ENCODE measurements around the gene RAD51B. TPM values are rescaled to one million over a fixed set of nuclear protein-coding genes. Genes with fewer than 3 reads are reported as not detected.

The RAD51B gene
- total RNA-seq, 1 experiment from 2014 or later: 16.7 TPM

DNA sequence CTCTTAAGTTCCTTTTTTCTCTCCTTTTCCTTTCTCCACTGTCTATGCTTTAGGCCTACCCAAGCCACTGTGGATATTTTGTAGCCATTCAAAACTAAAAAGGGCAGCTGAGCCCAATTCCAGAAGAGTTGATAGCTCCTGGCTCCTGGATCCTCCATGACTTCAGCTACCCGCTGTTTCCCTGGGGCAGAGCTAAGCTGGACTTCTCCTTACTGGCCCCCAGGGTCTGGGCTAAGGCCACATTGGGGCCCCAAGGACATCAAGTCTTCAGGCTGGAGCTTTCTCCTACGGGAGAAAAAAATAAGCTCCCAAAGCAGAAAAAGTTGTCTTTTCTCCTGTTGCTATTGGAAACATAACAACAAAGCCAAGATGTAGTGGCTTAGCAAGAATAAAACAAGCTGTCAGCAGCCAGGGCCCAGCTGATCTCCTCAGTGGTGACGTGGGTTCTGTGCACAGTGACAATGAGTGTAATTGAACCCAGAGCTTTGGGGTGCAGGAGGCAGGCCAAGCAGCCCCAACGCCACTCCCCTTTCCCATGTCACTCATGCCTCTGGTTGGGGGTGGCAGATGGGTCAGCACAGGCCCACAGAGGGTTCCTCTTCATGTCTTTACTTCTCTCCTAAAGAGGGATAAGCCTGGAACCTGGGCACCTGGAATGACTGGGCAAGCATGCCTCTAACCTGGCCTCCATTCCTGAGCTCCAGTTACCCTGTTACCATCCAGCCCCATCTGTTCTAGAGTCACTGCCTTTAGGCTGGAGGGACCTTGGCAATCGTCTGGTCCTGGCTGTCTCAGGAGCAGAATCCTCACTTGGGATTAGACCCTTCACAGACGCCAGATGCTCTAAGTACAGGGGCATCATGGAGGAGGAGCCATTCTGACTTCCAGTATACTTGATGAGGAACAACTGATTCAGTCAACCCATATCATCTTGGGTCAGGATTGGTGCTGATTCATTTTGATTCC is 802.1 kb downstream of the RAD51B start:
- Histone ChIP-seq H3T11ph (ENCODE audit: low read length) (no peak overlapping the region), H4K5ac (ENCODE audit: insufficient read length, low read depth, low read length) (no peak overlapping the region), H3K27ac (ENCODE audit: insufficient read length, low read depth, low read length) (no peak overlapping the region), H3K79me1 (ENCODE audit: insufficient read depth, low read depth, low read length, poor library complexity, severe bottlenecking) (no peaks in the 10 kb centered on the region), H3K79me2 (ENCODE audit: insufficient read depth, low read length) (no peaks in the 10 kb centered on the region), H3K18ac (ENCODE audit: insufficient read length, low read depth, low read length) (no peak overlapping the region), H4K8ac (replicated peaks; ENCODE audit: insufficient read length, low read depth, low read length) (no peak overlapping the region), H3K9ac (ENCODE audit: extremely low read depth, insufficient read length, low read length) (no peak overlapping the region), H3K56ac (ENCODE audit: insufficient read length, low read depth, low read length) (no peak overlapping the region), H2AFZ (ENCODE audit: low read length) (no peak overlapping the region), H2BK120ac (ENCODE audit: low read depth, low read length, poor library complexity, severe bottlenecking) (no peak overlapping the region), H2BK5ac (ENCODE audit: insufficient read length, low read length) (no peak overlapping the region), H3K14ac (ENCODE audit: insufficient read depth, low read length) (no peak overlapping the region; the same call in 1 of the 2 replicates), H3K4me2 (ENCODE audit: insufficient read depth, insufficient read length, low read length) (no peak overlapping the region), H3K27me3 (ENCODE audit: insufficient read depth, low read length) (no peaks in the 10 kb centered on the region), H2AK5ac (ENCODE audit: insufficient read length, low read length) (no peak overlapping the region), H2BK20ac (ENCODE audit: low read depth, low read length, poor library complexity, severe bottlenecking) (no peak overlapping the region), H3K23ac (ENCODE audit: insufficient read length, low read depth, low read length) (no peak overlapping the region), H3K9me3 (ENCODE audit: control insufficient read depth, low read depth, low read length) (no peaks in the 10 kb centered on the region), H3K23me2 (ENCODE audit: insufficient read length, low read depth, low read length, poor library complexity, severe bottlenecking) (no peaks in the 10 kb centered on the region), H3K4ac (ENCODE audit: low read depth, low read length) (no peak overlapping the region), H2BK15ac (ENCODE audit: low read depth, low read length) (no peak overlapping the region), H3K4me1 (ENCODE audit: insufficient read depth, low read length) (no peaks in the 10 kb centered on the region), H2BK12ac (ENCODE audit: insufficient read length, low read depth, low read length) (no peak overlapping the region), H4K91ac (ENCODE audit: insufficient read length, low read depth, low read length) (no peak overlapping the region), H4K20me1 (ENCODE audit: control insufficient read depth, insufficient read depth, insufficient read length) (no peaks in the 10 kb centered on the region)
- TF ChIP-seq, protein P1, sequence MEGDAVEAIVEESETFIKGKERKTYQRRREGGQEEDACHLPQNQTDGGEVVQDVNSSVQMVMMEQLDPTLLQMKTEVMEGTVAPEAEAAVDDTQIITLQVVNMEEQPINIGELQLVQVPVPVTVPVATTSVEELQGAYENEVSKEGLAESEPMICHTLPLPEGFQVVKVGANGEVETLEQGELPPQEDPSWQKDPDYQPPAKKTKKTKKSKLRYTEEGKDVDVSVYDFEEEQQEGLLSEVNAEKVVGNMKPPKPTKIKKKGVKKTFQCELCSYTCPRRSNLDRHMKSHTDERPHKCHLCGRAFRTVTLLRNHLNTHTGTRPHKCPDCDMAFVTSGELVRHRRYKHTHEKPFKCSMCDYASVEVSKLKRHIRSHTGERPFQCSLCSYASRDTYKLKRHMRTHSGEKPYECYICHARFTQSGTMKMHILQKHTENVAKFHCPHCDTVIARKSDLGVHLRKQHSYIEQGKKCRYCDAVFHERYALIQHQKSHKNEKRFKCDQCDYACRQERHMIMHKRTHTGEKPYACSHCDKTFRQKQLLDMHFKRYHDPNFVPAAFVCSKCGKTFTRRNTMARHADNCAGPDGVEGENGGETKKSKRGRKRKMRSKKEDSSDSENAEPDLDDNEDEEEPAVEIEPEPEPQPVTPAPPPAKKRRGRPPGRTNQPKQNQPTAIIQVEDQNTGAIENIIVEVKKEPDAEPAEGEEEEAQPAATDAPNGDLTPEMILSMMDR (conservative IDR thresholded peaks at IDR 0.05): no peak
- WGBS (ENCODE audit: extremely low coverage, insufficient read length, low lambda C conversion rate): no CpG with 5 or more reads among the region's 6 CpGs
- Mint-ChIP-seq H3K9me3 (peaks cover 19 to 20% of the 10 kb centered on the region in 2 experiments), H3K27ac (no peak overlapping the region), H3K27me3 (ENCODE audit: low read depth) (peaks cover 3% of the 10 kb centered on the region), H3K4me3 (no peak overlapping the region), H3K4me1 (peaks cover 6 to 10% of the 10 kb centered on the region in 2 experiments; a peak in 3 of 4 replicates), H3K36me3 (ENCODE audit: insufficient read depth in 1 of 3, low read depth in 3 of 3) (peaks cover 14 to 21% (median 15%) of the 10 kb centered on the region in 3 experiments)
- DNase-seq: no peak
